Thymus (tissue), 14 donors: ENCODE data around the gene PRR23B. TPM values are rescaled to one million over a fixed set of nuclear protein-coding genes. Genes with fewer than 3 reads are reported as not detected.
"Not testable (repeated sequence)": the region's sequence is repeated elsewhere in the genome, so short reads cannot be mapped to it uniquely, and the experiment has no call there.

ENCODE experiments used
- DNase-seq, 9 donors: peaks; one replicate each; pipeline ENCODE4 v3.0.0-alpha.2; 2013; ENCODE audit warnings: low spot score in 9 of 9, low read depth in 6 of 9, missing footprints in 1 of 9
- H3K27ac ChIP-seq, 2 donors: one replicate each; pipeline ENCODE4 v1.5.1; 2013; ENCODE audit warnings: control low read depth in 1 of 2, low read depth in 1 of 2, low read length in 1 of 2, mild to moderate bottlenecking in 1 of 2, moderate library complexity in 1 of 2
- H3K27me3 ChIP-seq, 2 donors: one replicate each; pipeline ENCODE4 v1.5.1; 2013; ENCODE audit warnings: low read length in 1 of 2; ENCODE audit not compliant: control insufficient read depth in 2 of 2, insufficient read depth in 1 of 2
- H3K36me3 ChIP-seq, 2 donors: one replicate each; pipeline ENCODE4 v1.5.1; 2013; ENCODE audit warnings: low read length in 1 of 2, mild to moderate bottlenecking in 1 of 2, moderate library complexity in 1 of 2; ENCODE audit not compliant: control insufficient read depth in 2 of 2, insufficient read depth in 2 of 2
- H3K4me1 ChIP-seq, 2 donors: one replicate each; pipeline ENCODE4 v1.5.1; 2013; ENCODE audit warnings: low read length in 2 of 2; ENCODE audit not compliant: control insufficient read depth in 2 of 2, insufficient read depth in 2 of 2
- H3K4me3 ChIP-seq, 2 donors: one replicate each; pipeline ENCODE4 v1.5.1; 2013; ENCODE audit warnings: low read length in 2 of 2, control low read depth in 1 of 2, mild to moderate bottlenecking in 1 of 2
- H3K9me3 ChIP-seq, 2 donors: one replicate each; pipeline ENCODE4 v1.5.1; 2013; ENCODE audit warnings: low read length in 1 of 2, mild to moderate bottlenecking in 1 of 2; ENCODE audit not compliant: control insufficient read depth in 2 of 2, insufficient read depth in 1 of 2
- WGBS: extraction: QIAGEN DNeasy Blood & Tissue Kit; methylation state at CpG from one replicate; pipeline ENCODE4 v1.1.7; 2013; 5-methylcytosine and 5-hydroxymethylcytosine counted together
- long read RNA-seq, 10 donors: transcript quantifications; one replicate each; lab custom pipeline, GENCODE V29; 2026
- polyA plus RNA-seq: library from polyadenylated mRNA; stranded (reverse); fragments of 200-250 nt; gene quantifications from one replicate; pipeline ENCODE4 v1.2.3, GENCODE V29; 2013
- total RNA-seq: library from RNA; stranded (reverse); fragments of 120-200 nt; gene quantifications from one replicate; pipeline ENCODE4 v1.2.4, GENCODE V29; 2013
- donor health status: healthy.

The PRR23B gene
- total RNA-seq (not detected), polyA plus RNA-seq (0.02 TPM)
- long read RNA-seq, donor 1, result 0 reads
- long read RNA-seq, donor 2, result 0 reads
- long read RNA-seq, donor 3, result 0 reads
- long read RNA-seq, donor 4, result 0 reads
- long read RNA-seq, donor 5, result 0 reads
- long read RNA-seq, donor 6, result 0 reads
- long read RNA-seq, donor 7, result 0 reads
- long read RNA-seq, donor 8, result 0 reads
- long read RNA-seq, donor 9, result 0 reads
- long read RNA-seq, donor 10, result 0 reads

DNA sequence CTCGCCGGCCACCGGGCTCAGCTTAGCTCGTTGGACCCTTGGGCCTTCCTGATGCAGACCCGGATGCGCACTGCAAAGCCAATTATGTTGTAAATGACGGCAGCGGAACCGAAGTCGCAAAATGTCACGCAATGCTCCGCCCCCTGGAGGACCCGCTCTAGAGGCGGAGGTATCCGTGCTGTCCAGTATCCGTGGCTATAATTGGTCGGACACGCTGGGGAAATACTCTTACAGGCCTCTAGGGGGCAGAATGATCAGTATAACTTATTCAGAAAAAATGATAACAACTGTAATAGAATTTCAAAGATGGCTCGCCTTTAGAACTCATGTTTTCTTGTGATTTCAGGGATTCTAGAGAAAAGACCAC lies at the start of gene PRR23B:
TSS of gene PRR23B (minus strand) at position 59 of the 367 bp plus-strand sequence. CDS start 265 bp downstream, outside the sequence.
- 67% methylated on average over 19 of the region's 19 CpGs for WGBS
- no peak for DNase-seq
- Histone ChIP-seq H3K36me3 (no peaks in the 10 kb centered on the region), H3K27me3 (no peaks in the 10 kb centered on the region), H3K4me3 (no peak within 1 kb of the TSS), H3K27ac (no peak within 1 kb of the TSS), H3K4me1 (no peaks in the 10 kb centered on the region), H3K9me3 (peaks cover 1 to 20% of the 10 kb centered on the region in 2 donors)

DNA sequence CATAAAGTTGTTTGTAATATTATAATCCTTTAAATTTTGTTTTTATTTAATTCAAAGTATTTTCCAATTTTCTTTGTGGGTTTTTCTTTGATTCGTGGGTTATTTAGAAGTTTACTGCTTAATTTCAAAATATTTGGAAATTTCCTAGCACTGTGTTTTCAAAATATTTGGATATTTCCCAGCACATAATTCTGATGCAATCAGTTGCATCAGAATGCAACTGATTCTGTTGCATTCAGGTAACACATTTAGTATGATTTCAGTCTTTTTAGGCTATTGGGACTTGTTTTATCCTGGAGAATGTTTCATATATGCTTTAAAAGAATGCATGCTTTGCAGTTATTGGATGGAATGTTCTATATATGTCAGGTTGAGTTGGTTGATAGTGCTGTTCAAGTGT lies 42.2 kb upstream of the PRR23B start:
- H3K4me3 ChIP-seq, result no peak overlapping the region
- no peaks in the 10 kb centered on the region for H3K4me1 ChIP-seq
- no peak overlapping the region for H3K27ac ChIP-seq
- no peaks in the 10 kb centered on the region for H3K9me3 ChIP-seq
- no peaks in the 10 kb centered on the region for H3K36me3 ChIP-seq
- no peak for DNase-seq
- no peaks in the 10 kb centered on the region for H3K27me3 ChIP-seq
- 48% methylated on average over 1 of the region's 1 CpG for WGBS

DNA sequence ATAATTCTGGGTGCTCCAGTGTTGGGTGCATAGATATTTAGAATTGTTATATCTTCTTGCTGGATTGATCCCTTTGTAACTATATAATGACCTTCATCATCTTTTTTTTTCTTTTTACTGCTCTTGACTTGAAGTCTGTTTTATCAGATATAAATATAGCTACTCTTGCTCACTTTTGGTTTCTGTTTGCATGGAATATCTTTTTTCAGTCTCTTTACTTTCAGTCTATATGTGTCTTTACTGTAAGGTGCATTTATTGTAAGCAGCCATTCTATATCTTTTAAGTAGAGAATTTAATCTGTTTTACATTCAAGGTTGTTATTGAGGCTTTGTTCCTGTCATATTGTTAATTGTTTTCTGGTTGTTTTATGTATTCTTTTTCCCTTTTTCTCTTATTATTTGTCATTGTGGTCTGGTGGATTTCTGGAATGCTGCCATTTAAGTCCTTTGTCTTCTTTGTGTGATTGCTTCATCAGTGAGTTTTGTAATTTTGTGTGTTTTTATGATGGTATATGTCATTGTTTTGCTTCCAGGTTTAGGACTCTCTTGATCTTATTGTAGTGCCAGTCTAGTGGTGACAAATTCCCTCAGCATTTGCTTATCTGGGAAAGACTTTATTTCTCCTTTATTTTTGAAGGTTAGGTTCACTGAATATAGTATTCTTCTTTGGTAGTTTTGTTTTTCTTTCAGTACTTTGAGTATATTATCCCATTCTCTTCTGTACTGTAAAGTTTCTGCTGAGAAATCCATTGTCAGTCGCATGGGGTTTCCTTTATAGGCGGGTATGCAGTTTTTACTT lies 32.3 kb upstream of the PRR23B start:
- Histone ChIP-seq H3K27me3 (no peaks in the 10 kb centered on the region), H3K9me3 (peaks cover 0 to 4% of the 10 kb centered on the region in 2 donors), H3K4me1 (no peaks in the 10 kb centered on the region), H3K36me3 (no peaks in the 10 kb centered on the region), H3K27ac (no peak overlapping the region), H3K4me3 (no peak overlapping the region)
- 76% methylated on average over 2 of the region's 2 CpGs for WGBS
- DNase-seq, result no peak

DNA sequence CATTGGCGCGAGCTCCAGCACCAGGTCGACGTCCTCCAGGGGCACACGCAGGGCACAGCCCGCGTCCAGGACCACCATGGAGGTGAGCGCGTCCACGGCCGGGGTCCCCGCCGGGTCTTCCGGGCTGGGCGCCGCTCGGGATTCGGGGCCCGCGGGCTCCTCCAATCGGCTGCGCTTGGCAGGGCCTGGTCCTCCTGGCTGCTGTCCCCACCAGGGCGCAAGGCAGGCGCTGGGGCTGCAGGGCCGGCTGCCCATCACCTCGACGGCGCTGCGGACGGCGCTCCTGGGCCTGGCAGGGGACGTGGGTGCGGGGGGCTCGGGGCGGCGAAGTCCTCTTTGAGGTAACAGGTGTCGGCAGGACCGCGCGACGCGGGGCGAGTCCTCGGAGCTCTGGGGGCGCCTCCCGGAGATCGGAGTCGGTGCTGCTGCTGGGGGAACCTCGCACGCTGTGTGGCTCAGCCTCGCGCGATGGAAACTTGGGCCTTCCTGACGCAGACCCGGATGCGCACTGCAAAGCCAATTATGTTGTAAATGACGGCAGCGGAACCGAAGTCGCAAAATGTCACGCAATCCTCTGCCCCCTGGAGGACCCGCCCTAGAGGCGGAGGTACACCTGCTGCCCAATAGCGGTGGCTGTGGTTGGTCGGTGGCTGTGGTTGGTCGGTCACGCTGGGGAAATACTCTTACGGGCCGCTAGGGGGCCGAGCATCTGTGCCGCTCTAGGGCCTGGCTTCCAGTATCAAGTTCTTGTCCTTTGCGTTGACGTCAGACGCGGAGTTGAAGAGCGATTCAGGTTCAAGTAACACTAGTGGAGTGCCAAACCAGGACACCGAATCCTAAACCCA lies 23.9 kb upstream of the PRR23B start, which contains the start of gene PRR23C:
TSS of gene PRR23C (minus strand) at position 527 of the 845 bp plus-strand sequence. CDS start at position 255, 272 bp downstream.
- peaks cover 5 to 17% of the 10 kb centered on the region in 2 donors for H3K9me3 ChIP-seq
- H3K4me3 ChIP-seq, result no peak within 1 kb of the TSS
- WGBS, result 54% methylated on average over 77 of the region's 77 CpGs
- no peaks in the 10 kb centered on the region for H3K4me1 ChIP-seq
- no peaks in the 10 kb centered on the region for H3K36me3 ChIP-seq
- no peak for DNase-seq
- no peaks in the 10 kb centered on the region for H3K27me3 ChIP-seq
- no peak within 1 kb of the TSS for H3K27ac ChIP-seq

- H3K27me3 ChIP-seq, result no peaks in the 10 kb centered on the region
- no peak for DNase-seq
- no peak overlapping the region for H3K4me3 ChIP-seq
- H3K4me1 ChIP-seq, result no peaks in the 10 kb centered on the region
- H3K36me3 ChIP-seq, result no peaks in the 10 kb centered on the region
- no peak overlapping the region for H3K27ac ChIP-seq
- 75% methylated on average over 50 of the region's 50 CpGs for WGBS
- peaks cover 5 to 17% of the 10 kb centered on the region in 2 donors for H3K9me3 ChIP-seq
Measured at GRCh38 chr3:139043554-139044365, 23.0 kb upstream of the PRR23B start.

DNA sequence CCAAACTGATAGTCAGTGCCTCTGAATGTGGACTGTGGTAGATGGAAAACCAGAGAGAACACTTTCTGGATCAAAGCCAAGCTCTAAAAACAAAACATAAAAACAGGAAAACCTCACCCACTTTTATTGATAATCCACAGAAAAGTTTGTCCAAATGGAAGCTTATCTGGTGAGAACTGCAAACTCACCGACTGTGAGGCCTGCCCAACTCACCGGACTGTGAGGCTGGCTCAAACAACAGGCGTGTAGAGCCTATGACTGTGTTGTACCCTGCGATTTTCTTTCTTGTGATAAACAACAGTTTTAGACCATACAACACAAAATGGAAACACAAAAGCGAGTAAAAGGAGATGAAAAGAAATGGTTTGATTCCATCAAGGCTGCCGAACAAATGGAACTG lies 16.8 kb upstream of the PRR23B start:
- Histone ChIP-seq H3K4me1 (no peaks in the 10 kb centered on the region), H3K27ac (no peak overlapping the region), H3K9me3 (no peaks in the 10 kb centered on the region), H3K4me3 (no peak overlapping the region), H3K27me3 (no peaks in the 10 kb centered on the region), H3K36me3 (no peaks in the 10 kb centered on the region)
- DNase-seq, result no peak
- WGBS, result 93% methylated on average over 6 of the region's 6 CpGs

DNA sequence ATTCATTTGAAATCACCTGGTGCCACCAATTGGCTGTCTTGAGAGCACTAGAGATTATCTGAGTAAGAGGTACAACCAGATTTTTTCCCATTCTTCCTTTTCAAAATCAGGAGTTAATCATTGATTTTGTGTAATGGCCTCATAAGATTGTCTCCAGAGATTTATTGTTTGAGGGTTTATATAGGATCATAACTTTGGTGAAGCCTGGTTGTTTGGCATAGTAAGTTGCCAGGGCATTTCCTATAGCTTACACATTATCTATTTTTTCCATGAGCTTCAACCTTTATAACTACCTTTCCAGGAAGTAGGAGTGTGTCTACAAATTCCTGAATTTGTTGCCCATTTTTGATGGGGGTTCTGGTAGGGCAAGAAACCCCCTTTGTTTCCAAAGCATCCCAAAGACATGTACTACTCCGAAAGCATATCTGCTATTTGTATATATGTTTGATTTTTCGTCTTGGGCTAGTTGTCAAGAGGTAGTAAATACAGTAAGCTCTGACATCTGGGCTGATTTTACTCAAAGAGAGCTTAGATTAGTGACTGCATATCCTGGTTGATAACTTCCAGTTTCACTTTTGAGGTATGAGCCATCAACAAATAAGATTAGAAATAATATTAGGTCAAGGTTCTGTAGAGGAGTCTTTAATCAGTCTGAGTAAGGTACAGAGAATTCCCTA lies 11.7 kb upstream of the PRR23B start:
- Histone ChIP-seq H3K9me3 (no peaks in the 10 kb centered on the region), H3K27me3 (no peaks in the 10 kb centered on the region), H3K4me3 (no peak overlapping the region), H3K36me3 (no peaks in the 10 kb centered on the region), H3K4me1 (no peaks in the 10 kb centered on the region), H3K27ac (no peak overlapping the region)
- no peak for DNase-seq
- WGBS, result 91% methylated on average over 2 of the region's 2 CpGs

DNA sequence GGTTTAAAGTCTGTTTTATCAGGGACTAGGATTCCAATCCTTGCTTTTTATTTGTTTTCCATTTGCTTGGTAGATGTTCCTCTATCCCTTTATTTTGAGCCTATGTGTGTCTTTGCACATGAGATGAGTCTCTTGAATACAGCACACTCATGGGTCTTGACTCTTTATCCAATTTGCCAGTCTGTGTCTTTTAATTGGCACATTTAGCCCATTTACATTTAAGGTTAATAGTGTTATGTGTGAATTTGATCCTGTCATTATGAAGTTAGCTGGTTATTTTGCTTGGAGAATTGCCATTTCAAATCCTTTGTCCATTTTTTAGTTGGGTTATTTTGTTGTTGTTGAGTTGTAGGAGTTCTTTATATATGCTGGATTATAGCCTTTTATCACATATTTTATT lies 9.8 kb upstream of the PRR23B start:
- H3K27me3 ChIP-seq, H3K4me1 ChIP-seq, H3K36me3 ChIP-seq, H3K9me3 ChIP-seq, DNase-seq, H3K27ac ChIP-seq, H3K4me3 ChIP-seq: not testable (repeated sequence)
